ENCODE measurements around the gene DENND5B. TPM values are rescaled to one million over a fixed set of nuclear protein-coding genes. Genes with fewer than 3 reads are reported as not detected.

The DENND5B gene
- total and polyA plus RNA-seq, 2 of the 4 experiments (the other 2 are of a cell fraction) = 5.5 to 13.4 TPM

- Histone ChIP-seq H3K18ac (ENCODE audit: low read depth, low read length) (no peak overlapping the region), H3K9me1 (ENCODE audit: insufficient read depth, low read length) (no peaks in the 10 kb centered on the region), H4K5ac (ENCODE audit: low read depth, low read length) (no peak overlapping the region), H3K14ac (replicated peaks; ENCODE audit: low read depth, low read length) (no peak overlapping the region), H3K27me3 (ENCODE audit: control insufficient read depth, insufficient read depth, low read length) (no peaks in the 10 kb centered on the region), H3K23ac (ENCODE audit: low read depth, low read length) (no peak overlapping the region), H3K9ac (ENCODE audit: low read depth, low read length) (no peak overlapping the region), H2AK9ac (replicated peaks; ENCODE audit: low read depth, low read length, poor library complexity) (no peak overlapping the region), H3K4ac (ENCODE audit: low read depth, low read length) (no peak overlapping the region), H2BK20ac (ENCODE audit: low read depth, low read length) (no peak overlapping the region), H4K91ac (ENCODE audit: insufficient read depth, low read depth, low read length) (no peak overlapping the region), H3K36me3 (ENCODE audit: control insufficient read depth, insufficient read depth, low read length) (no peaks in the 10 kb centered on the region), H3K27ac (ENCODE audit: insufficient read depth, low read length) (no peak overlapping the region), H2BK5ac (ENCODE audit: low read depth, low read length, poor library complexity, severe bottlenecking) (no peak overlapping the region), H2AFZ (replicated peaks; ENCODE audit: low read length, poor library complexity) (no peak overlapping the region), H3K4me2 (ENCODE audit: low read depth, low read length) (no peak overlapping the region), H2BK120ac (ENCODE audit: low read depth, low read length) (no peak overlapping the region), H2BK15ac (ENCODE audit: low read depth, low read length) (no peak overlapping the region), H3K4me1 (ENCODE audit: control insufficient read depth, insufficient read depth, low read length) (peaks cover 2% of the 10 kb centered on the region; the same call in 1 of the 2 replicates), H4K20me1 (ENCODE audit: insufficient read depth, low read length) (no peaks in the 10 kb centered on the region; the same call in 1 of the 2 replicates), H3K79me1 (ENCODE audit: low read depth in 1 of 2, low read length in 2 of 2) (peaks cover 24 to 33% of the 10 kb centered on the region in 2 experiments), H3K4me3 (ENCODE audit: insufficient read depth, low read depth, low read length) (no peak overlapping the region), H3K9me3 (ENCODE audit: control insufficient read depth, insufficient read depth, low read length) (no peaks in the 10 kb centered on the region; the same call in 1 of the 2 replicates), H2AK5ac (ENCODE audit: low read depth, low read length) (no peak overlapping the region), H3K56ac (ENCODE audit: extremely low read depth, insufficient read depth, low read length) (no peak overlapping the region), H4K8ac (ENCODE audit: low read depth in 2 of 2, low read length in 2 of 2) (no peak overlapping the region)
- dilution Hi-C loops (cut with HindIII; ENCODE audit: low sequenced_read_pairs, unreplicated experiment) (no loop called here), intact Hi-C loops (cut with micrococcal nuclease) (no loop called here), in situ Hi-C loops (cut with MboI; ENCODE audit: low sequenced_read_pairs) (no loop called here)
- no peak for DNase-seq
- no peak for ATAC-seq (ENCODE audit: low read depth)
- no TSS peak for BruUV-seq (replicated peaks)
- POLR2A ChIA-PET (ENCODE audit: unreplicated experiment) = no interaction called here
- TF ChIP-seq CHD1 (IDR thresholded peaks at IDR 0.05; ENCODE audit: low read depth, low read length) (no peak), RCOR1 (IDR thresholded peaks at IDR 0.05; ENCODE audit: insufficient replicate concordance, low read length) (no peak), CEBPB (IDR thresholded peaks at IDR 0.05; ENCODE audit: low read depth, low read length) (no peak), BHLHE40 (IDR thresholded peaks at IDR 0.05; ENCODE audit: low read depth, low read length) (no peak), USF2 (IDR thresholded peaks at IDR 0.05; ENCODE audit: low read depth, low read length) (no peak), SMC3 (IDR thresholded peaks at IDR 0.05; ENCODE audit: low read depth, low read length) (no peak), MAZ (IDR thresholded peaks at IDR 0.05; ENCODE audit: borderline replicate concordance, low read depth, low read length) (no peak), FOS (IDR thresholded peaks at IDR 0.05; ENCODE audit: low read depth, low read length) (no peak), NFE2L2 (IDR thresholded peaks at IDR 0.05; ENCODE audit: low read depth, low read length) (no peak), MAFK (IDR thresholded peaks at IDR 0.05; ENCODE audit: low read depth, low read length) (no peak), MXI1 (IDR thresholded peaks at IDR 0.05; ENCODE audit: borderline replicate concordance, low read depth, low read length) (no peak), RFX5 (IDR thresholded peaks at IDR 0.05; ENCODE audit: low read depth, low read length) (no peak), ELK1 (IDR thresholded peaks at IDR 0.05; ENCODE audit: borderline replicate concordance, low read depth, low read length) (no peak), RAD21 (IDR thresholded peaks at IDR 0.05; ENCODE audit: low read length) (no peak), POLR2A (IDR thresholded peaks at IDR 0.05; ENCODE audit: low read depth, low read length) (no peak), CTCF (conservative IDR thresholded peaks at IDR 0.05; ENCODE audit: low read depth, low read length) (no peak)
- WGBS, 2 experiments (ENCODE audit: extremely low coverage in 2 of 2, insufficient read length in 1 of 2) = no CpG with 5 or more reads among the region's 2 CpGs
- CTCF ChIA-PET = no interaction called here
Observed at GRCh38 chr12:31560516-31560915, 30.4 kb downstream of the DENND5B start.

Measured in IMR-90 (cell line).